Endothelial cell of umbilical vein (primary cell): ENCODE results near the gene KLHL24. TPM values are rescaled to one million over a fixed set of nuclear protein-coding genes. Genes with fewer than 3 reads are reported as not detected.

Source experiments
- BruUV-seq: library from RNA; stranded (reverse); fragments of 400-500 nt; replicated peaks from 2 replicates; lab custom pipeline; 2021; lab: Mats Ljungman, UMichigan
- CTCF ChIA-PET: fragments of 300-600, 350-600 bp; sonication (Branson Sonifier 250); formaldehyde crosslinking; loops from one replicate; lab custom pipeline; 2021; ENCODE audit warnings: antibody characterized with exemption, inconsistent platforms; lab: Charles Lee
- POLR2A ChIA-PET: fragments of 300-600, 350-600 bp; sonication (Branson Sonifier 250); formaldehyde crosslinking; loops from one replicate; lab custom pipeline; 2021; ENCODE audit warnings: antibody characterized with exemption, inconsistent platforms; lab: Charles Lee
- DNase-seq: peaks from one replicate; pipeline ENCODE4 v3.0.0-alpha.2; 2011; ENCODE audit warnings: low read depth, low spot score
- FAIRE-seq: peaks from 2 replicates; lab custom pipeline; 2011; peaks lifted over from hg19 to GRCh38; lab: Jason Lieb, UNC
- H2AFZ ChIP-seq: 2 replicates; pipeline ENCODE4 v1.6.0; 2012; ENCODE audit warnings: low read depth, low read length, control low read depth, inconsistent platforms
- H3K27ac ChIP-seq: 2 replicates; pipeline ENCODE4 v1.5.1; 2011; ENCODE audit warnings: low read depth, mild to moderate bottlenecking, control low read depth, low read length, moderate library complexity; ENCODE audit not compliant: insufficient read depth
- H3K27me3 ChIP-seq, 2 experiments: 2 replicates each; pipeline versions ENCODE4 v1.6.0 to v1.6.1; 2011; ENCODE audit warnings: low read length in 2 of 2, mixed read lengths in 1 of 2; ENCODE audit not compliant: control insufficient read depth in 2 of 2, insufficient read depth in 2 of 2
- H3K36me3 ChIP-seq, 2 experiments: 2 replicates in 1 of 2; 3 replicates in 1 of 2; pipeline ENCODE4 v1.5.1; 2011; ENCODE audit warnings: low read length in 2 of 2, mild to moderate bottlenecking in 1 of 2, moderate library complexity in 1 of 2; ENCODE audit not compliant: control insufficient read depth in 2 of 2, insufficient read depth in 2 of 2; ENCODE audit errors: extremely low read depth in 1 of 2
- H3K4me1 ChIP-seq: 3 replicates; pipeline ENCODE4 v1.5.1; 2011; ENCODE audit warnings: mild to moderate bottlenecking, low read length; ENCODE audit not compliant: control insufficient read depth, insufficient read depth; ENCODE audit errors: extremely low read depth
- H3K4me2 ChIP-seq: 2 replicates; pipeline ENCODE4 v1.6.1; 2011; ENCODE audit warnings: low read length, control low read depth, mixed read lengths; ENCODE audit not compliant: insufficient read depth
- H3K4me3 ChIP-seq, 3 experiments: fragments of 200-600 bp in 1 of 3; sonication (generic), shearing (Covaris generic) in 1 of 3; replicated peaks in 1 of 3; 2 replicates each; pipeline ENCODE4 v1.5.1; 2011 to 2016; ENCODE audit warnings: control low read depth in 3 of 3, low read length in 3 of 3, mild to moderate bottlenecking in 2 of 3, inconsistent platforms in 1 of 3, low read depth in 1 of 3, moderate library complexity in 1 of 3; ENCODE audit not compliant: insufficient read depth in 1 of 3
- H3K79me2 ChIP-seq: 2 replicates; pipeline ENCODE4 v1.6.0; 2012; ENCODE audit warnings: low read length, inconsistent platforms; ENCODE audit not compliant: control insufficient read depth, insufficient read depth
- H3K9ac ChIP-seq: replicated peaks from 2 replicates; pipeline ENCODE3; 2011; ENCODE audit warnings: low read length, control low read depth; ENCODE audit not compliant: insufficient read depth; ENCODE audit errors: extremely low read depth
- H3K9me1 ChIP-seq: replicated peaks from 3 replicates; pipeline ENCODE4 v1.6.0; 2011; ENCODE audit warnings: mild to moderate bottlenecking, low read length; ENCODE audit not compliant: control insufficient read depth, insufficient read depth; ENCODE audit errors: extremely low read depth
- H3K9me3 ChIP-seq: replicated peaks from 2 replicates; pipeline ENCODE4 v1.5.1; 2012; ENCODE audit warnings: low read length, inconsistent platforms; ENCODE audit not compliant: control insufficient read depth, insufficient read depth
- H4K20me1 ChIP-seq: replicated peaks from 2 replicates; pipeline ENCODE3; 2011; ENCODE audit warnings: mild to moderate bottlenecking, low read length; ENCODE audit not compliant: control insufficient read depth, insufficient read depth; ENCODE audit errors: extremely low read depth
- EZH2 ChIP-seq: IDR thresholded peaks from 2 replicates; pipeline ENCODE4 v1.6.1; 2012; ENCODE audit warnings: borderline replicate concordance, low read depth, mild to moderate bottlenecking, moderate library complexity, low read length, inconsistent platforms; ENCODE audit not compliant: severe bottlenecking
- GATA2 ChIP-seq: IDR thresholded peaks from 2 replicates; pipeline ENCODE4 v1.7.0; 2011; ENCODE audit warnings: low read depth, mild to moderate bottlenecking, moderate library complexity, mixed read lengths, low read length; ENCODE audit not compliant: insufficient read length, insufficient read depth
- JUN ChIP-seq: IDR thresholded peaks from 2 replicates; pipeline ENCODE4 v1.6.1; 2011; ENCODE audit warnings: borderline replicate concordance, low read depth; ENCODE audit not compliant: insufficient read length, insufficient read depth
- MYC ChIP-seq: IDR thresholded peaks from one replicate; pipeline ENCODE4 v1.6.1; 2011; ENCODE audit warnings: mild to moderate bottlenecking, low read depth, low read length
- POLR2A ChIP-seq: IDR thresholded peaks from 2 replicates; pipeline ENCODE4 v1.6.1; 2012; ENCODE audit warnings: low read depth, mild to moderate bottlenecking, control low read depth, low read length
- POLR2AphosphoS5 ChIP-seq: IDR thresholded peaks from 2 replicates; pipeline ENCODE4 v1.6.1; 2012; ENCODE audit warnings: low read depth, mild to moderate bottlenecking, control low read depth, low read length, moderate library complexity; ENCODE audit not compliant: insufficient read depth
- dilution Hi-C: fragments of 300-500 bp; cut with MboI; formaldehyde crosslinking; loops from one replicate; pipeline ENCODE4 v1.15.0; 2019; ENCODE audit warnings: low sequenced_read_pairs; ENCODE audit not compliant: extremely low pct_ligation_motif_present
- intact Hi-C: fragments of 100-400 bp; cut with micrococcal nuclease; formaldehyde crosslinking; loops from one replicate; pipeline ENCODE4 v1.10.0; 2022
- polyA plus RNA-seq, 4 experiments: library from polyadenylated mRNA; depleted of rRNA in 3 of 4; stranded (reverse) in 3 of 4; unstranded in 1 of 4; fragments of >200 nt; gene quantifications; 2 replicates each; pipeline versions ENCODE4 v1.2.1 to v1.2.3, GENCODE V29; 2011 to 2012; ENCODE audit warnings: missing spikeins in 1 of 4
- total RNA-seq: library from RNA; stranded (reverse); gene quantifications from 2 replicates; pipeline ENCODE4 v1.2.3, GENCODE V29; 2021
- TF ChIP-seq, protein P1 (sequence below): IDR thresholded peaks from 2 replicates; pipeline ENCODE4 v1.6.1; 2011; ENCODE audit not compliant: insufficient read depth, insufficient read length

KLHL24 gene
- total and polyA plus RNA-seq, 2 donors (not counting 3 experiments of a cell fraction or from before 2014, with no cell fraction given): 14.0 to 46.2 TPM

DNA sequence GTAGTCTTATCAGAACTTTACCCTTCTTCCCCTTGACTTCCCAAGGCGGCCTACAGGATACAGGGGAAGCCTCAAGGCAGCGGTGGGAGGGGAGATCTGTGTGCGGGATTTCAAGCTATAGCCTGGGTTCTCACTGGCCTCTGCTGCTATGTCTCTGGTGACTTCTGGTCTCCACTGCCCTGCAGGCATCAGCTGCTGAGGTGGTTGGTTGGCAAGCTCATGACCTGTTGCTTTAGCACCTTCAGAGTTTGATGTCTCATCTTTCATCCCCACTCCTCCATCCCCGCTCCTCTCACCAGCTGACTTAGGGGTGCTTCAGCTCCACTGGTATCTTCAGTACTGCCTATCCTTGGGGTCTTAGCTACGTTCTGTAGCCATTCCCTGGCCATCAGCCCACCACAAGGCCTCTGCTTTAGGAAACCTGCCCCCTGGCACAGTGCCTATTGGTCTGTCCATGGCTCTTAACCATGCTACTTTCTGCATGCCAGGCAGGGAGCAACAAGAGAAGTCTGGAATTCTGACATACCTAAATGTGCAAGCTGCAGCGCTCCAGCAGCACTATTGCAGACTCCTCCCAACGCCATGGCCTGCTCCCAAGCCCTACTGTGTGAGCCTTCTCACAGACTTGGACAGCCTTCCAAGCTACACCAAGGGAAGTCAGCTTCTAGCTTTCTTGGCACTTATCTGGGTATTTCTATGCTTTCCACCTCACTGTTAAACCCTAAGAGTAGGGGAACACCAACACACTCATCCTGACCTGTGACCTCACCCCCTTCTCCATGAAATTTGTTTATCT lies 60.3 kb downstream of the KLHL24 start:
- Histone ChIP-seq H3K4me2 (no peak overlapping the region), H4K20me1 (peaks cover 3% of the 10 kb centered on the region), H2AFZ (no peak overlapping the region), H3K9me1 (no peaks in the 10 kb centered on the region), H3K9ac (no peak overlapping the region), H3K36me3 (no peaks in the 10 kb centered on the region), H3K27ac (no peak overlapping the region), H3K9me3 (no peaks in the 10 kb centered on the region), H3K79me2 (peaks cover 31% of the 10 kb centered on the region), H3K27me3 (no peaks in the 10 kb centered on the region), H3K4me1 (peaks cover 15% of the 10 kb centered on the region), H3K4me3 (no peak overlapping the region)
- dilution Hi-C loops: no loop called here
- intact Hi-C loops: no loop called here
- ChIA-PET CTCF (interaction anchor here (1.2 kb wide), 1 partner anchor 227 kb away, joined by 6 read pairs; no protein-coding TSS in a partner anchor), POLR2A (no interaction called here)
- TF ChIP-seq POLR2A (no peak), GATA2 (no peak), MYC (no peak), EZH2 (no peak), POLR2AphosphoS5 (no peak), JUN (no peak)
- TF ChIP-seq, protein P1, sequence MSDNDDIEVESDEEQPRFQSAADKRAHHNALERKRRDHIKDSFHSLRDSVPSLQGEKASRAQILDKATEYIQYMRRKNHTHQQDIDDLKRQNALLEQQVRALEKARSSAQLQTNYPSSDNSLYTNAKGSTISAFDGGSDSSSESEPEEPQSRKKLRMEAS: no peak
- BruUV-seq: no TSS peak
- DNase-seq (no peak), FAIRE-seq (no peak)
